ENCODE data around the gene PCGF1. TPM values are rescaled to one million over a fixed set of nuclear protein-coding genes. Genes with fewer than 3 reads are reported as not detected.

The PCGF1 gene
- total and polyA plus RNA-seq, 2 of the 8 experiments (the other 6 are each of a cell fraction or from before 2014, with no cell fraction given), result 10.0 to 23.7 TPM

GRCh38 chr2:74486141-74486540, 21.4 kb downstream of the PCGF1 start:
- no peak overlapping the region for H2AK5ac ChIP-seq (ENCODE audit: low read depth, low read length)
- H2BK5ac ChIP-seq (ENCODE audit: low read depth, low read length), result no peak overlapping the region
- no peak overlapping the region for H4K91ac ChIP-seq (replicated peaks; ENCODE audit: insufficient read length, low read length)
- CTCF ChIA-PET (ENCODE audit: partially characterized antibody), result interaction anchor here (1.2 kb wide), 1 partner anchor 102 kb away, joined by 9 read pairs; no protein-coding TSS in a partner anchor
- no peak overlapping the region for H3K18ac ChIP-seq (ENCODE audit: extremely low read depth, low read length)
- no peak overlapping the region for H3K9ac ChIP-seq (replicated peaks in 1 of 4; ENCODE audit: extremely low read depth in 1 of 4, low read depth in 3 of 4, low read length in 3 of 4)
- H3K79me1 ChIP-seq (ENCODE audit: low read depth, low read length), result no peaks in the 10 kb centered on the region
- no peak overlapping the region for H2BK15ac ChIP-seq (ENCODE audit: low read length)
- no peak overlapping the region for H2BK120ac ChIP-seq (replicated peaks; ENCODE audit: low read depth, low read length)
- no peak overlapping the region for H3K56ac ChIP-seq (replicated peaks; ENCODE audit: insufficient read length, low read depth, low read length)
- H4K20me1 ChIP-seq (replicated peaks in 1 of 2; ENCODE audit: control insufficient read depth in 1 of 2, insufficient read depth in 2 of 2, low read length in 2 of 2), result peaks cover 6 to 11% of the 10 kb centered on the region in 2 experiments
- no peaks in the 10 kb centered on the region for H3K9me3 ChIP-seq (ENCODE audit: insufficient read depth in 2 of 2, low read depth in 1 of 2, low read length in 1 of 2)
- H3K4me3 ChIP-seq (ENCODE audit: extremely low read depth in 1 of 4, insufficient read depth in 2 of 4, low read depth in 3 of 4, low read length in 4 of 4), result no peak overlapping the region
- POLR2A ChIA-PET (ENCODE audit: partially characterized antibody), result interaction anchor here (3.2 to 4.9 kb wide), 2 partner anchors 11 to 13 kb away, joined by 11 to 59 read pairs; partner anchors contain the start of gene LBX2
- H3K27ac ChIP-seq (ENCODE audit: low read depth, low read length), result no peak overlapping the region
- no peak overlapping the region for H4K5ac ChIP-seq (ENCODE audit: insufficient read length, low read depth, low read length)
- H3K14ac ChIP-seq (ENCODE audit: insufficient read length), result no peak overlapping the region
- no peak overlapping the region for H3K4me2 ChIP-seq (ENCODE audit: insufficient read depth in 1 of 2, low read depth in 2 of 2, low read length in 2 of 2)
- H3K27me3 ChIP-seq (replicated peaks in 1 of 4; ENCODE audit: control insufficient read depth in 3 of 4, extremely low read depth in 1 of 4, insufficient read depth in 3 of 4, low read length in 3 of 4), result no peaks in the 10 kb centered on the region; a peak in 1 of 7 replicates
- H3K79me2 ChIP-seq (ENCODE audit: control insufficient read depth in 1 of 2, insufficient read depth in 2 of 2, low read length in 2 of 2), result peaks cover 0 to 7% of the 10 kb centered on the region in 2 experiments; a peak in 1 of 4 replicates
- DNase-seq (ENCODE audit: low read depth in 1 of 2, low spot score in 2 of 2) (no peak), FAIRE-seq (no peak)
- H3K23ac ChIP-seq (ENCODE audit: insufficient read length), result no peak overlapping the region
- peaks cover 2 to 8% (median 5%) of the 10 kb centered on the region in 4 experiments; a peak in 5 of 8 replicates for H3K36me3 ChIP-seq (ENCODE audit: control insufficient read depth in 2 of 4, insufficient read depth in 4 of 4, low read length in 3 of 4)
- WGBS, 2 experiments (ENCODE audit: extremely low coverage in 1 of 2, insufficient coverage in 1 of 2, insufficient read length in 1 of 2, insufficient replicate concordance in 2 of 2, low coverage in 1 of 2, low lambda C conversion rate in 2 of 2, missing lambda C conversion rate in 1 of 2), result 94% methylated on average over 2 of the region's 2 CpGs; no CpG with 5 or more reads in 1 of the 2 experiments
- H3K4me1 ChIP-seq (replicated peaks in 1 of 4; ENCODE audit: control insufficient read depth in 3 of 4, insufficient read depth in 4 of 4, low read length in 3 of 4), result peaks cover 0 to 6% (median 4%) of the 10 kb centered on the region in 4 experiments; a peak in 4 of 7 replicates
- no peak overlapping the region for H4K8ac ChIP-seq (ENCODE audit: extremely low read depth, insufficient read depth, low read length)
- H3K4ac ChIP-seq (replicated peaks; ENCODE audit: insufficient read length, low read depth, low read length), result no peak overlapping the region
- H2AFZ ChIP-seq (ENCODE audit: low read length), result no peak overlapping the region
- H2BK20ac ChIP-seq (ENCODE audit: low read length), result no peak overlapping the region
- H2BK12ac ChIP-seq (ENCODE audit: low read depth, low read length), result no peak overlapping the region
- H3K23me2 ChIP-seq (ENCODE audit: low read depth, low read length), result peaks cover 9% of the 10 kb centered on the region; the same call in 1 of the 2 replicates
- TF ChIP-seq TEAD4 (IDR thresholded peaks at IDR 0.05; ENCODE audit: low read depth, low read length) (no peak), JUN (IDR thresholded peaks at IDR 0.05; ENCODE audit: low read depth, low read length) (no peak), RXRA (IDR thresholded peaks at IDR 0.05; ENCODE audit: insufficient read depth, low read depth, low read length) (no peak), POU5F1 (IDR thresholded peaks at IDR 0.05; ENCODE audit: low read depth, low read length) (no peak), KDM1A (IDR thresholded peaks at IDR 0.05; ENCODE audit: borderline replicate concordance, low read length) (no peak), BRCA1 (IDR thresholded peaks at IDR 0.05; ENCODE audit: low read depth, low read length) (no peak)
